Gastroesophageal sphincter (tissue), 3 donors: ENCODE results near the gene C12orf56.

Experiments used
- POLR2A ChIP-seq, 2 donors: fragments of 450-650 bp; IDR thresholded peaks; one replicate each; pipeline ENCODE4 v1.6.1; 2017; ENCODE audit warnings: antibody characterized with exemption in 2 of 2, mild to moderate bottlenecking in 2 of 2, moderate library complexity in 1 of 2
- TF ChIP-seq, protein P1 (sequence below), 4 experiments: fragments of 200-600 bp in 2 of 4; fragments of 450-650 bp in 2 of 4; sonication (generic) in 1 of 4; IDR thresholded peaks; one replicate each; pipeline ENCODE4 v1.5.1; 2017 to 2019; ENCODE audit warnings: antibody characterized with exemption in 4 of 4, mild to moderate bottlenecking in 2 of 4, moderate library complexity in 2 of 4

DNA sequence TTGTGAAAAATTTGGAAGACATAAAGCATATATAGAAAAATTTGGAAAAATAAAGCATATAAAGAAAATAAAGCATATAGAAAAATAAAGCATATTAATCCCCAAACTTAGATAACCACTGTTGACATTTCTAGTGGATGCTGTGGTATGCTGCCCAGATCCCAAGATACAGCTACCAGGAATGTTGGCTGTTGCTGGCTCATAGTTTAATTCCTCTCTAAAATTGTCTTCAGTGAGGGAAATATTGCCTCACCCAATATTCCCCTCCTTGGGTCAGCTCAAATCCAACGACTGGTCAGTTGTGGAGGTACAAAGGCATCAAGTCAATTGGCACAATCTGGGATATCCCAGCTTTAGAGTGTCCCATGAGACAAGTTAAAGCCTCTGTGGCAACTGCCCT lies 158.4 kb downstream of the C12orf56 start:
- TF ChIP-seq, protein P1, sequence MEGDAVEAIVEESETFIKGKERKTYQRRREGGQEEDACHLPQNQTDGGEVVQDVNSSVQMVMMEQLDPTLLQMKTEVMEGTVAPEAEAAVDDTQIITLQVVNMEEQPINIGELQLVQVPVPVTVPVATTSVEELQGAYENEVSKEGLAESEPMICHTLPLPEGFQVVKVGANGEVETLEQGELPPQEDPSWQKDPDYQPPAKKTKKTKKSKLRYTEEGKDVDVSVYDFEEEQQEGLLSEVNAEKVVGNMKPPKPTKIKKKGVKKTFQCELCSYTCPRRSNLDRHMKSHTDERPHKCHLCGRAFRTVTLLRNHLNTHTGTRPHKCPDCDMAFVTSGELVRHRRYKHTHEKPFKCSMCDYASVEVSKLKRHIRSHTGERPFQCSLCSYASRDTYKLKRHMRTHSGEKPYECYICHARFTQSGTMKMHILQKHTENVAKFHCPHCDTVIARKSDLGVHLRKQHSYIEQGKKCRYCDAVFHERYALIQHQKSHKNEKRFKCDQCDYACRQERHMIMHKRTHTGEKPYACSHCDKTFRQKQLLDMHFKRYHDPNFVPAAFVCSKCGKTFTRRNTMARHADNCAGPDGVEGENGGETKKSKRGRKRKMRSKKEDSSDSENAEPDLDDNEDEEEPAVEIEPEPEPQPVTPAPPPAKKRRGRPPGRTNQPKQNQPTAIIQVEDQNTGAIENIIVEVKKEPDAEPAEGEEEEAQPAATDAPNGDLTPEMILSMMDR (IDR thresholded peaks at IDR 0.05): no peak
- no peak for TF ChIP-seq POLR2A (IDR thresholded peaks at IDR 0.05)
